ENCODE data around the gene CDK10.

Gene CDK10

GRCh38 chr16:89733322-89733721 lies 46.8 kb downstream of the CDK10 start:
- DNase-seq (ENCODE audit: low read depth in 2 of 2) = no peak

GRCh38 chr16:89733792-89734191 lies 47.3 kb downstream of the CDK10 start:
- DNase-seq (ENCODE audit: low read depth in 2 of 2) = no peak

- no peak for DNase-seq (ENCODE audit: low read depth in 2 of 2)
Measured at GRCh38 chr16:89736554-89736953, 50.1 kb downstream of the CDK10 start.

- DNase-seq (ENCODE audit: low read depth in 2 of 2) = no peak
Measured at GRCh38 chr16:89737341-89738071, 51.0 kb downstream of the CDK10 start.

GRCh38 chr16:89738072-89738377 lies 51.5 kb downstream of the CDK10 start:
- DNase-seq (ENCODE audit: low read depth in 2 of 2) = no peak

GRCh38 chr16:89738538-89739317 lies 52.2 kb downstream of the CDK10 start:
- no peak for DNase-seq (ENCODE audit: low read depth in 2 of 2)

- DNase-seq (ENCODE audit: low read depth in 2 of 2) = no peak
Measured at GRCh38 chr16:89739383-89739782, 52.9 kb downstream of the CDK10 start.

- DNase-seq (ENCODE audit: low read depth in 2 of 2) = no peak
Measured at GRCh38 chr16:89741342-89742014, 55.0 kb downstream of the CDK10 start.

GRCh38 chr16:89742948-89743347 lies 56.5 kb downstream of the CDK10 start:
- no peak for DNase-seq (ENCODE audit: low read depth in 2 of 2)

GRCh38 chr16:89744813-89745212 lies 58.3 kb downstream of the CDK10 start:
- DNase-seq (ENCODE audit: low read depth in 2 of 2) = no peak
